Type B pancreatic cell (in vitro differentiated cells): ENCODE measurements around the gene MYO16. TPM values are rescaled to one million over a fixed set of nuclear protein-coding genes. Genes with fewer than 3 reads are reported as not detected.

Experiments
- DNase-seq: peaks from one replicate; pipeline ENCODE4 v3.0.0; 2021; ENCODE audit warnings: mixed read lengths; ENCODE audit not compliant: unreplicated experiment; ENCODE audit errors: extremely low spot score
- H3K27ac Mint-ChIP-seq: 2 replicates; pipeline ENCODE4 v1.8.0; 2021; ENCODE audit warnings: mild to moderate bottlenecking, mixed read lengths
- H3K27me3 Mint-ChIP-seq: 2 replicates; pipeline ENCODE4 v1.8.0; 2021; ENCODE audit warnings: mixed read lengths
- H3K36me3 Mint-ChIP-seq: 2 replicates; pipeline ENCODE4 v1.8.0; 2021; ENCODE audit warnings: mixed read lengths
- H3K4me1 Mint-ChIP-seq: one replicate; pipeline ENCODE4 v1.8.0; 2021; ENCODE audit warnings: mixed read lengths; ENCODE audit not compliant: unreplicated experiment
- H3K4me3 Mint-ChIP-seq: 2 replicates; pipeline ENCODE4 v1.8.0; 2021; ENCODE audit warnings: mild to moderate bottlenecking, mixed read lengths
- H3K9me3 Mint-ChIP-seq: 2 replicates; pipeline ENCODE4 v1.8.0; 2021; ENCODE audit warnings: mixed read lengths
- total RNA-seq: library from RNA; stranded (reverse); gene quantifications from 2 replicates; pipeline ENCODE4 v1.2.1, GENCODE V29; 2021; ENCODE audit warnings: low replicate concordance
- TF ChIP-seq, protein P1 (sequence below): fragments of 200-600 bp; sonication (generic); conservative IDR thresholded peaks from 2 replicates; pipeline ENCODE4 v1.5.0; 2021; ENCODE audit warnings: antibody characterized with exemption, mild to moderate bottlenecking

The MYO16 gene
- total RNA-seq, 1 donor from 2014 or later: 1.5 TPM

DNA sequence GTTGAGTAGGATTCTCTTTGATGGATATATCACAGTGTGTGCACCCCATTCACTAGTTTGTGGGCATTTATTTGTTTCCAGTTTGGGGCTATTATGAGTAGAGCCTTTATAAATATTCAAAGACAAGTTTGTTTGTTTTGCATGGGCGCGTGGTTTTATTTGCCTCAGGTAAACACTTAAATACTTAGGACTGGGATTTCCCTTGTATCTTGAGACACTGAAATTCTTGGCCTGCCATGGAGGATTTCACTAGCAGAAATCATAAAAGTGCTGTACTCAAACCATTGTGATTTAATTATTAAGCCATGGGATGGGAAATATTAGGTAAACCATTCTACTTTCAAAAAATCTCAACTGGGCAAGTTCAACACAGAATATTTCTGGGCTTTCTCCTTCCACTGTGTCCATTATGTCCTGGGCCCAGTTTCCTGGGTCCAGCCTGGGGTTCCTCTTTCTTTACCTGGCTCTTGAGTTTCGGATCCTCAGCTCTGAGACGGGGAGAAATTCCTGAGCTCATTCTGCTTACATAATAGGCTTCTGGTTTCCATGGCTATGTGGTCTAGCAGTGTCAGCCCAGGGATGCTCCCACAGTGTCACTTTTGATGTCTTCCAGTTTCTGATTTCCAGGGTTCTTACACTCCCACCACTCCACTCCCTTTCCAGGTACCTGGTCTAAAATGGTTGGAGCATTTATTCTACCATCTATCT lies 14.4 kb downstream of the MYO16 start:
- Mint-ChIP-seq H3K4me3 (no peak overlapping the region), H3K36me3 (no peaks in the 10 kb centered on the region), H3K4me1 (no peaks in the 10 kb centered on the region), H3K9me3 (peaks cover 17% of the 10 kb centered on the region), H3K27ac (no peak overlapping the region), H3K27me3 (no peaks in the 10 kb centered on the region)
- TF ChIP-seq, protein P1, sequence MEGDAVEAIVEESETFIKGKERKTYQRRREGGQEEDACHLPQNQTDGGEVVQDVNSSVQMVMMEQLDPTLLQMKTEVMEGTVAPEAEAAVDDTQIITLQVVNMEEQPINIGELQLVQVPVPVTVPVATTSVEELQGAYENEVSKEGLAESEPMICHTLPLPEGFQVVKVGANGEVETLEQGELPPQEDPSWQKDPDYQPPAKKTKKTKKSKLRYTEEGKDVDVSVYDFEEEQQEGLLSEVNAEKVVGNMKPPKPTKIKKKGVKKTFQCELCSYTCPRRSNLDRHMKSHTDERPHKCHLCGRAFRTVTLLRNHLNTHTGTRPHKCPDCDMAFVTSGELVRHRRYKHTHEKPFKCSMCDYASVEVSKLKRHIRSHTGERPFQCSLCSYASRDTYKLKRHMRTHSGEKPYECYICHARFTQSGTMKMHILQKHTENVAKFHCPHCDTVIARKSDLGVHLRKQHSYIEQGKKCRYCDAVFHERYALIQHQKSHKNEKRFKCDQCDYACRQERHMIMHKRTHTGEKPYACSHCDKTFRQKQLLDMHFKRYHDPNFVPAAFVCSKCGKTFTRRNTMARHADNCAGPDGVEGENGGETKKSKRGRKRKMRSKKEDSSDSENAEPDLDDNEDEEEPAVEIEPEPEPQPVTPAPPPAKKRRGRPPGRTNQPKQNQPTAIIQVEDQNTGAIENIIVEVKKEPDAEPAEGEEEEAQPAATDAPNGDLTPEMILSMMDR: no peak
- DNase-seq: no peak

DNA sequence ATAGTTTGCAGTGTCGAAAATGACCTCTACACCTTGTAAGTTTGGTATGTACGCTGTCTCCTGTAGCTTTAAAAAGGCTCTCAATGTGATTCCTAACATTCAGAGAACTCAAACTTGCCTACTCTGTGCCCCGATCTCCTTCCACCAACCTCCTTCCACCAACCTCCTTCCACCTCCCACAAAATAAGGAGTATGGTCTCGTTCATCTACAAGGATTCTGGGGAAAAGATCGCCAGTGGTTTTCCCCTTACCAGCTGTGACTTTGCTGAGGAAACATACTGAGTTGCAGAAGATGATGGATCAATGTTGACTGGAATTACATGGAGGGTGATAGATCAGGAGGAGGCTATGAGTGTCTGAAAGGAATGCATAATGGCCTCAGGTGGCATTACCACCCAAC lies 16.0 kb downstream of the MYO16 start:
- Mint-ChIP-seq H3K27ac (no peak overlapping the region), H3K4me1 (no peaks in the 10 kb centered on the region), H3K36me3 (no peaks in the 10 kb centered on the region), H3K9me3 (peaks cover 17% of the 10 kb centered on the region), H3K4me3 (no peak overlapping the region), H3K27me3 (no peaks in the 10 kb centered on the region)
- TF ChIP-seq, protein P1: no peak
- DNase-seq: no peak

- H3K4me3 Mint-ChIP-seq: no peak overlapping the region
- H3K9me3 Mint-ChIP-seq: peaks cover 6% of the 10 kb centered on the region
Measured at GRCh38 chr13:108650271-108650670, 20.9 kb downstream of the MYO16 start.

GRCh38 chr13:108656742-108657141 lies 27.3 kb downstream of the MYO16 start:
- no peak overlapping the region for H3K4me3 Mint-ChIP-seq
- no peaks in the 10 kb centered on the region for H3K4me1 Mint-ChIP-seq
- peaks cover 2% of the 10 kb centered on the region for H3K27me3 Mint-ChIP-seq
- H3K36me3 Mint-ChIP-seq: no peaks in the 10 kb centered on the region
- peaks cover 11% of the 10 kb centered on the region for H3K9me3 Mint-ChIP-seq
- H3K27ac Mint-ChIP-seq: no peak overlapping the region
- TF ChIP-seq, protein P1: no peak
- DNase-seq: no peak

More at GRCh38 chr13:108650271-108650670, 20.9 kb downstream of the MYO16 start:
- H3K27me3 Mint-ChIP-seq: no peaks in the 10 kb centered on the region
- H3K36me3 Mint-ChIP-seq: no peaks in the 10 kb centered on the region
- TF ChIP-seq, protein P1: no peak
- DNase-seq: no peak
- no peaks in the 10 kb centered on the region for H3K4me1 Mint-ChIP-seq
- no peak overlapping the region for H3K27ac Mint-ChIP-seq

DNA sequence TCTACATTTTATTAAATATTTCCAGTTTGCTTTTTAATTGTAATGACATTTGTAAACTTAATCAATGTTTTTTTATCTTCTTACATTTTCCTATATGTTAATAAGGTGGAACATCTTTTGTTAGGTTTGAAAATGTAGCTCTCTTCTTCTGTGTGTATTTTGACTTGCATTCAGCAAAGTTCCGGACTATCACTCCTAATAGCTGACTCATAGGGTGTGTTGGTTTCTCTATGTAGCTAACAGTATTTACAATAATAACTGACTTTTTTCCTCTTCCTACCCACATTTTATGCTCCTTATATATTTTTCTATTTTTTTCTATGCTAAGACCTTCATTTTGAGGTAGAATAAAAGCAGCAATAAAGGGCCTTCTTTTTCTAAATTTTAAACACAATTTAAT lies 28.1 kb downstream of the MYO16 start:
- Mint-ChIP-seq H3K36me3 (no peaks in the 10 kb centered on the region), H3K27ac (no peak overlapping the region), H3K4me1 (no peaks in the 10 kb centered on the region), H3K9me3 (peaks cover 12% of the 10 kb centered on the region), H3K4me3 (no peak overlapping the region), H3K27me3 (peaks cover 2% of the 10 kb centered on the region)
- TF ChIP-seq, protein P1: no peak
- no peak for DNase-seq
